Muscle layer of duodenum (tissue), 2 donors: Measurements from ENCODE around the gene HNRNPK.

Experiments used
- H3K27ac ChIP-seq: one replicate; pipeline ENCODE4 v1.7.0; 2013; ENCODE audit warnings: mild to moderate bottlenecking, low read length
- H3K27me3 ChIP-seq: one replicate; pipeline ENCODE4 v1.7.0; 2013; ENCODE audit warnings: low read depth, mild to moderate bottlenecking, control low read depth, low read length
- H3K36me3 ChIP-seq, 2 donors: one replicate each; pipeline ENCODE4 v1.7.0; 2013; ENCODE audit warnings: low read length in 2 of 2, control low read depth in 1 of 2, mild to moderate bottlenecking in 1 of 2; ENCODE audit not compliant: insufficient read depth in 2 of 2, control insufficient read depth in 1 of 2
- H3K4me1 ChIP-seq, 2 donors: one replicate each; pipeline ENCODE4 v1.7.0; 2013; ENCODE audit warnings: low read length in 2 of 2, mild to moderate bottlenecking in 2 of 2, control low read depth in 1 of 2, moderate library complexity in 1 of 2; ENCODE audit not compliant: insufficient read depth in 2 of 2, control insufficient read depth in 1 of 2
- H3K4me3 ChIP-seq, 2 donors: one replicate each; pipeline ENCODE4 v1.7.0; 2013; ENCODE audit warnings: low read length in 2 of 2, low read depth in 1 of 2, mild to moderate bottlenecking in 1 of 2
- H3K9me3 ChIP-seq, 2 donors: one replicate each; pipeline ENCODE4 v1.7.0; 2013; ENCODE audit warnings: low read length in 2 of 2, control low read depth in 1 of 2, mild to moderate bottlenecking in 1 of 2; ENCODE audit not compliant: control insufficient read depth in 1 of 2
- donor health status: healthy.

Gene HNRNPK

DNA sequence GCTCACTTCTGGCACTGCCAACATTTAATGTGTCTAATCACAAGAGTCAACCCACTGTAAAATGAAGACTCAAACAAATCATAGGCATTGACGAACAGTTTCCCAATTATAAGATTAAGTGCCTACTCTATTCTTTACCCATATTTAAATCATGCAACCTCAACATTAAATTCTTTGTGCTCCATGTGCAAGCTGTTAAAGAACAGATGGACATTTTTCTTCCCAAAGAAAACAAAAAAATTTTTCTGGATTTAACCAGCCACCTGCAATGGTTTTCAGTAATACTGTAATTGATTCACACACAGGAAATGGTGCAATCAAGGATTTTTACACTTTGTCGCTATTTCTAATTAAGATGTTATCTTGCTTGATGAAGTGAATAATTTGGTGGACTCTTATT is 3.6 kb downstream of the HNRNPK start:
- H3K4me3 ChIP-seq: no peak overlapping the region
- H3K9me3 ChIP-seq: no peaks in the 10 kb centered on the region
- H3K36me3 ChIP-seq: peaks cover 59% of the 10 kb centered on the region in 2 donors
- no peaks in the 10 kb centered on the region for H3K27me3 ChIP-seq
- H3K27ac ChIP-seq: no peak overlapping the region
- H3K4me1 ChIP-seq: peaks cover 5 to 22% of the 10 kb centered on the region in 2 donors

DNA sequence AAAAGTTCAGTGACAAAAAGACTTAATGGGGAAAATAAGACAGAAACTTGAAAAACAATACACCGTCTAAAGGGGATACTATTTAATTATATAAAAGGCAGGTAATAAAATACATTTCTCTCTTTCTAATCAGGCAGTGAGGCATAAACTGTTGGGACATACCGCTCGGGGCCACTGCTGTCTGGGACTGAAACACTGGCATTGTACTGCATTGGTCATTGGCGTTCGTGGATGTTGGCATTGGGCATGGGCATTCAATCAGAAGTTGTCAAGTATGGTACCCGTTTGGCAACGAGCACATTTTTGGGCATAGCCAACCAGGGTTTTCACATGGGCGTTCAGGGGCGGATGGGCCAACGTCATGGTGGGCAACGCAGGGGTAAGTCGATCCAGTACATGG is 4.7 kb downstream of the HNRNPK start:
- Histone ChIP-seq H3K9me3 (no peaks in the 10 kb centered on the region), H3K27me3 (no peaks in the 10 kb centered on the region), H3K27ac (no peak overlapping the region), H3K36me3 (peaks cover 70% of the 10 kb centered on the region in 2 donors), H3K4me1 (peaks cover 5 to 22% of the 10 kb centered on the region in 2 donors), H3K4me3 (no peak overlapping the region)

DNA sequence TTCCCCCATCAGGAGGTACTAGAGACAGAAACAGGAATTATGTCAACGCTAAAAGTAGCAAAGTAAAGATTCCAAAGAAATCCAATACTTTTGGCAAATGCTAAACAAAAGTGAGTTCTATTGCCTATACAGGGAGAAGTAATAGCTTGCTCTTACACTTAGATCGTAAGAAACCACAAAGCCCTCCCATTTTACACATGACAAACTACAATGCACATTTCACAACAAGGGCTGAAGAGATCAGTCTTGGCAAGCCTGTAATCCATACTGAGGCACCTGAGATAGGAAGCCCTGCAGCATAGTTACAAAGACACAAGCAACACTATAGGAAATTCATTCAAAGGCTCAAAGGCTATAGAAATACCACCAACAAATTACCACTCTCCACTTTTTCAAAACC is 7.7 kb downstream of the HNRNPK start:
- Histone ChIP-seq H3K4me3 (no peak overlapping the region), H3K27me3 (no peaks in the 10 kb centered on the region), H3K4me1 (peaks cover 0 to 13% of the 10 kb centered on the region in 2 donors), H3K9me3 (no peaks in the 10 kb centered on the region), H3K27ac (no peak overlapping the region), H3K36me3 (peaks cover 81 to 86% of the 10 kb centered on the region in 2 donors)

DNA sequence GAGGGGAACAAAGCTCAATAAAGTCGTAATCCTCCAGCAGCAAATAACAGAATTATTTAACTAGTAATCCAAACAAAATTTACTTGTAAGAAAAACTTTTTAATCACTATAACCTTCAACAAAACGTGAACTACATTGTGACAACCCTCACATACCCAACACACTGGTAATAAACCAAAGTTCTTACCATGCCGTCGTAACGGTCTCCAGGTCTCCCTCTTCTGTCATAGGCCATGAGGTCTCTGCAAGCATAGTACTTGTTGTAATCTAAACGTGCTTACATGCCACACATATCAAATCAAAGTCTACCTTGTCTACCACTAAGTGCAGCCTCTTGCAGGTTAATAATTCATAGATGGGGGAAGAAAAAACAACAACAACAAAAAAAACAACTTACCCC is 8.5 kb downstream of the HNRNPK start:
- Histone ChIP-seq H3K27ac (no peak overlapping the region), H3K36me3 (peaks cover 83 to 84% of the 10 kb centered on the region in 2 donors), H3K27me3 (no peaks in the 10 kb centered on the region), H3K4me3 (no peak overlapping the region), H3K9me3 (no peaks in the 10 kb centered on the region), H3K4me1 (peaks cover 0 to 5% of the 10 kb centered on the region in 2 donors)

DNA sequence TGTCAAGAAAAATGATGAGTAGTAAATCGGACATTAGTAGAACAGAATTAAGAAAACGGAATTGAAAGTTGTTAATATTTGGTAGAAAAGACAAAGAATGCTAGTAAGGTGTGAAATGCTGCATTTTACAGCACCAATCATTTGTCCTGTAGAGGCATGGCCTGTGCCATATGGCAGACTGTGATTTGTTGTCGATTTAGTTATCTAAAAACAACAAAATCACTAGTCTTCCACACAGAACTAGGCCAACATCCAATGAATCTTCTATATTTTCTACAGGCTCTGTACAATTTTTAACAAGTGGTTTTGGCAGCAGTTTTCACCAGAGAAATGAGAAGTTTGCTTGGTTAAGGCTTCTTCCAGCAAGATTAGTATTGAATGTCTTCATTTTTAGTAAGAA is 10.4 kb downstream of the HNRNPK start:
- H3K36me3 ChIP-seq: peaks cover 65 to 69% of the 10 kb centered on the region in 2 donors
- no peaks in the 10 kb centered on the region for H3K27me3 ChIP-seq
- H3K4me1 ChIP-seq: peaks cover 0 to 3% of the 10 kb centered on the region in 2 donors

DNA sequence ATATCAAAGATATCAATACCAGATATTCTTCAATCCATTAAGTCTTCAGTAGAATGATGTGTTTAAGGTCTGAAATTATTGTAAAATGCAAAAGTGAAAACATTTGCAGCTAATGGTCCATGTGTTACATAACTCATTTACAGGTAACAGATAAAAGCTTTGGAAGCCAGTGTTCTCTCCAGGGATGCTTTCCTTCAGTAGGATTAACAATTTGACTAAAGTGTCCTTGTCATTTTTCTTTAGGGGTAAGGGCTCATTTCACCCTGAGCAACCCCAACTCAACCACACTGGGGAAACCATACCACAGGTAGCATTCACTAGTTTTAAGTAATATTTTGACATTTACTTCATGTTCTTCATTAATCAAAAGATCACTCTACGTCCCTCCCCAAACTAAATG is 12.9 kb downstream of the HNRNPK start:
- H3K27ac ChIP-seq: no peak overlapping the region
- H3K4me3 ChIP-seq: no peak overlapping the region
- peaks cover 0 to 3% of the 10 kb centered on the region in 2 donors for H3K4me1 ChIP-seq
- H3K9me3 ChIP-seq: no peaks in the 10 kb centered on the region
- H3K27me3 ChIP-seq: no peaks in the 10 kb centered on the region
- H3K36me3 ChIP-seq: peaks cover 41 to 45% of the 10 kb centered on the region in 2 donors

More for the DNA sequence above, 10.4 kb downstream of the HNRNPK start:
- Histone ChIP-seq H3K9me3 (no peaks in the 10 kb centered on the region), H3K27ac (no peak overlapping the region), H3K4me3 (no peak overlapping the region)

DNA sequence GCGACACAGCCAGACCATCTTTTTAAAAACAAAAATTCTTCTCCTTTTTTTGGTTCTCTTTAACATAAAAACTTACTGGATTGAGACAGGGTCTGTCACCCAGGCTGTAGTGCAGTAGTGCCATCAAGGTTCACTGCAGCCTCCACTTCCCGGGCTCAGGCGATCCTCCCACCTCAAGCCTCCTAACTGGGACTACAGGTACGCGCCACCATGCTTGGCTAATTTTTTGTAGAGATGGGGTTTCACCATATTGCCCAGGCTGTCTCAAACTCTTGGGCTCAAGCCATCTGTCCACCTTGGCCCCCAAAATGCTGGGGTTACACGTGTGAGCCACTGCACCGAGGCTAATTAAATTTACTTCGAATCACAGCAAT is 13.8 kb downstream of the HNRNPK start:
- Histone ChIP-seq H3K9me3 (no peaks in the 10 kb centered on the region), H3K4me1 (peaks cover 0 to 3% of the 10 kb centered on the region in 2 donors), H3K27ac (no peak overlapping the region), H3K4me3 (no peak overlapping the region), H3K36me3 (peaks cover 32 to 36% of the 10 kb centered on the region in 2 donors), H3K27me3 (no peaks in the 10 kb centered on the region)

DNA sequence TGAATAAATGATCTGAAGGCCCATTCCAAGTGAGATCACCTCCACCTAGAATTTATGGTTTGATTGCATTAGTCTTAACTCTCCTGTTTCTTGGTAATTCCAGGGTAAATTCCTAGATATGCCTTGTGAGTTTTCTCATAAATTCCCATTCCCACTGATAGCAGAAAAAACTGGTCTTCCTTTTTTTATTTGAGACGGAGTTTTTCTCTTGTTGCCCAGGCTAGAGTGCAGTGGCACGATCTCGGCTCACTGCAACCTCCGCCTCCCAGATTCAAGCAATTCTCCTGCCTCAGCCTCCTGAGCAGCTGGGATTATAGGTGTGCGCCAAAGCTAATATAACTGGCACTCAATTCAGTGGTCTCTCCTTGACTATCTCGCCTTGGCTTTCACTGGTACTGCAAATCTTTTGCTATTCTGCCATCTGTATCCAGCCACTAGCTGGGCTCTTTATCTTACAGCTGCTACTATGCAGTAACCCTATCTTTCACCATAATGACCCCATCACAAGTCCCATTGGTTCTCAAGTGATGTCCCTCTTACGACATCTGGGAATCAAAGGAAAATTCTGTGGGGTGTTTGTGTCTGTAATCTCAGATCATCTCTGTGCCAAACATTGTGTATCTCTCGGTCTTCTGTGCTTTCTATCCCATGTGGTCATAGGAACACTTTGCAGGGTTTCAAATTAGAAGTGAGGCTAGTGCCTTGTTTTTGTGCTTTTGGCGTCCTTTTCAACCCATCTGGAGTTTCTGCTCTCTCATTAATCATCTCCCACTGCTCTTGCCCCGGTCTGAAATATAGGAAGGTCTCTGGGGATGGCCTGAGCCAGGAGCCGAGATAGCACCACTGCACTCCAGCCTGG is 14.4 kb downstream of the HNRNPK start:
- H3K4me1 ChIP-seq: peaks cover 0 to 3% of the 10 kb centered on the region in 2 donors
- H3K27me3 ChIP-seq: no peaks in the 10 kb centered on the region
- H3K27ac ChIP-seq: no peak overlapping the region
- peaks cover 26 to 30% of the 10 kb centered on the region in 2 donors for H3K36me3 ChIP-seq
- H3K4me3 ChIP-seq: no peak overlapping the region
- no peaks in the 10 kb centered on the region for H3K9me3 ChIP-seq

DNA sequence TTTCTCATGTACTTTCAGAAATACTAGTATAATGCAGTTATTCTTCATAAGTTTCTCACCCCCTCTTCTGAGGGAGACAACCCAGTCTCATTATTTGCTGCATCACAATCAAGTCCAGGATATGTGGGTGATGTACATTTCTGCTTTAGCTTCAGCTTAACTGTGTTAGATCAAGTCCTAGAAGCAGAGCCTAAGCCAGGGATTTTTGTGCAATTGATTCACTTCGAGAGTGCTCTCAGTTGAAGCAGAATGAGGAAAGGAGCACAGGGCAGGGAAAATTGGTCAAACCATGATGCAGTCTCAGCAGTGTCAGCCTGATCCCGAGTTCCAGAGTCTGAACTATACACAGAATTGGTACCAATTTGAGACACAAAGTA is 15.1 kb downstream of the HNRNPK start:
- H3K36me3 ChIP-seq: peaks cover 20 to 24% of the 10 kb centered on the region in 2 donors
- no peak overlapping the region for H3K4me3 ChIP-seq
- peaks cover 0 to 3% of the 10 kb centered on the region in 2 donors for H3K4me1 ChIP-seq
- H3K27me3 ChIP-seq: no peaks in the 10 kb centered on the region
- H3K9me3 ChIP-seq: no peaks in the 10 kb centered on the region
- H3K27ac ChIP-seq: no peak overlapping the region

DNA sequence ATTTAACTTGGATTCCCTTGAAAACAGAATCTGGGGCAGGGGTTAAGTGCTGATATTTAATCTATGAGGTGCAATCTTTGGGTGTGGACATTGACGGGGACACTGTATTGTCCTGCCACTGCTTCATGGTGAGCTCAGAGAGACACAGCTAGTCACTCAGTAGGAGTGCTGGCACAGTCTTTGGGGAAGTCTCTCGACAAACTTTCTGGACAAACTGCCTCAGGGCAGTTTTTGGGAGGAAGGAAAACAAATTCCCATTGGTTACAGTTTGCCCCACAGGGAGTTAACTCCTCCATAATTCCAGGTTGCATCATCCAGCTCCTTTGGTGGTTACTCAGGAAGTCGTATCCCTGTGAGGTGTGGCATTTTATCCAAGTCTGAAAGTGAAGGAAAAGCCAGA is 17.9 kb downstream of the HNRNPK start:
- H3K9me3 ChIP-seq: no peaks in the 10 kb centered on the region
- H3K4me1 ChIP-seq: peaks cover 0 to 6% of the 10 kb centered on the region in 2 donors
- no peak overlapping the region for H3K4me3 ChIP-seq
- no peaks in the 10 kb centered on the region for H3K27me3 ChIP-seq
- H3K27ac ChIP-seq: no peak overlapping the region
- H3K36me3 ChIP-seq: peaks cover 4% of the 10 kb centered on the region in 2 donors

DNA sequence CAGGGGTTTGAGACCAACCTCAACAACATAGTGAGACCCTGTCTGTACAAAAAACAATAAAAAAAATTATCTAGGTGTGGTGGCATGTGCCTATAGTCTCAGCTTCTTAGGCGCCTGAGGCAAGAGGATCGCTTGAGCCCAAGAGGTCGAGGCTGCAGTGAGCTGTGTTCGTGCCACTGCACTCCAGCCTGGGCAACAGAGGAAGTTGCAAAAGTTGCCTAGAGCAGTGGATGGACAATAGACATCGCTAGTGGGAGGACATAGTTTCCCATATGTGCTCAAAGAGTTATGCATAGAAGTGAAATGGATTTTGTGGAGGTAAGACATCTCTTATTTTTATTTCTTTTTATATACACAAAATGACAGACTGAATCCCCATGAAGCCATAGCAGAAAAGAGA is 19.0 kb downstream of the HNRNPK start:
- Histone ChIP-seq H3K4me1 (peaks cover 0 to 4% of the 10 kb centered on the region in 2 donors), H3K27ac (no peak overlapping the region), H3K9me3 (no peaks in the 10 kb centered on the region), H3K27me3 (no peaks in the 10 kb centered on the region), H3K4me3 (no peak overlapping the region), H3K36me3 (no peaks in the 10 kb centered on the region)

DNA sequence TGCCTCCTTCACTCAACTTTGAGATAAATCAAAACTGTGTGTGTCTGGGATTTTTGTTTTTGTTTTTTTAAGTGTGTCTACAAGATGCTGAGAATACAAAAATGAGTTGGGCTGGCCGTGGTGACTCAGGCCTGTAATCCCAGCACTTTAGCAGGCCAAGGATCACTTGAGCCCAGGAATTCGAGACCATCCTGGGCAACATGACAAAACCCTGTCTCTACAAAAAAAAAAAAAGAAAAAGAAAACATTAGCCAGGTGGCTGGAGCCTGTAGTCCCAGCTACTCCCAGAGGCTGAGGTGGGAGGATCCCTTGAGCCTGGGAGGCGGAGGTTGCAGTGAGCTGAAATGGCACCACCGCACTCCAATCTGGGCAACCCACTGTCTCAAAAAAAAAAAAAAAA is 21.0 kb downstream of the HNRNPK start:
- Histone ChIP-seq H3K27ac (no peak overlapping the region), H3K4me1 (peaks cover 7 to 11% of the 10 kb centered on the region in 2 donors), H3K9me3 (no peaks in the 10 kb centered on the region), H3K4me3 (no peak overlapping the region), H3K27me3 (no peaks in the 10 kb centered on the region), H3K36me3 (no peaks in the 10 kb centered on the region)
